Measurements from ENCODE around the gene ATN1.

DNA sequence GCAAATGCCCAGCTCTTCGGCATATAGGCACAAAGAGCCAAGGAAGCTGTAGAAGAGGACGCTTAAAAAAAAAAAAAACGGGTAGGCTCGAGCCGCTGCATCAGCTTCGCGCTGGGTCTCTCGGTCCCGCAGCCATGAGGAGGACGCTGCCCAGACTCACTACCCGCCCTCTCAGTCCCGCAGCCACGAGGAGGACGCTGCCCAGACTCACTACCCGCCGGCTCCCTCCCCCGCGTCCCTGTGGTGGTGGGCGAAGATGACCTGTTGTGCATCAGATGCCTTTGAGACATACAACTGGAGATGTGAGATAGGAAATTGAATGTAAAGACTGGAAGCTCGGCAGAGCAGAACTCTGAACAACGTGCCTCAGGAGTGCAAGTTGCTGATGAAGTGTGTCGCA is 43.2 kb upstream of the ATN1 start:
- TF ChIP-seq, protein P1, sequence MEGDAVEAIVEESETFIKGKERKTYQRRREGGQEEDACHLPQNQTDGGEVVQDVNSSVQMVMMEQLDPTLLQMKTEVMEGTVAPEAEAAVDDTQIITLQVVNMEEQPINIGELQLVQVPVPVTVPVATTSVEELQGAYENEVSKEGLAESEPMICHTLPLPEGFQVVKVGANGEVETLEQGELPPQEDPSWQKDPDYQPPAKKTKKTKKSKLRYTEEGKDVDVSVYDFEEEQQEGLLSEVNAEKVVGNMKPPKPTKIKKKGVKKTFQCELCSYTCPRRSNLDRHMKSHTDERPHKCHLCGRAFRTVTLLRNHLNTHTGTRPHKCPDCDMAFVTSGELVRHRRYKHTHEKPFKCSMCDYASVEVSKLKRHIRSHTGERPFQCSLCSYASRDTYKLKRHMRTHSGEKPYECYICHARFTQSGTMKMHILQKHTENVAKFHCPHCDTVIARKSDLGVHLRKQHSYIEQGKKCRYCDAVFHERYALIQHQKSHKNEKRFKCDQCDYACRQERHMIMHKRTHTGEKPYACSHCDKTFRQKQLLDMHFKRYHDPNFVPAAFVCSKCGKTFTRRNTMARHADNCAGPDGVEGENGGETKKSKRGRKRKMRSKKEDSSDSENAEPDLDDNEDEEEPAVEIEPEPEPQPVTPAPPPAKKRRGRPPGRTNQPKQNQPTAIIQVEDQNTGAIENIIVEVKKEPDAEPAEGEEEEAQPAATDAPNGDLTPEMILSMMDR (IDR thresholded peaks at IDR 0.05 in 4 of 5, conservative IDR thresholded peaks at IDR 0.05 in 1 of 5), result no peak
- no peak for TF ChIP-seq POLR2A (IDR thresholded peaks at IDR 0.05)
